Measurements from ENCODE around the gene ZSCAN9. TPM values are rescaled to one million over a fixed set of nuclear protein-coding genes. Genes with fewer than 3 reads are reported as not detected.
A peak's percentile ranks its signal among the peaks of the same experiment; 100 is the strongest.

Gene ZSCAN9
- total and polyA plus RNA-seq, 9 of the 15 experiments (the other 6 are each of a cell fraction or from before 2014, with no cell fraction given), result 18.8 to 48.9 (median 28.7) TPM

DNA sequence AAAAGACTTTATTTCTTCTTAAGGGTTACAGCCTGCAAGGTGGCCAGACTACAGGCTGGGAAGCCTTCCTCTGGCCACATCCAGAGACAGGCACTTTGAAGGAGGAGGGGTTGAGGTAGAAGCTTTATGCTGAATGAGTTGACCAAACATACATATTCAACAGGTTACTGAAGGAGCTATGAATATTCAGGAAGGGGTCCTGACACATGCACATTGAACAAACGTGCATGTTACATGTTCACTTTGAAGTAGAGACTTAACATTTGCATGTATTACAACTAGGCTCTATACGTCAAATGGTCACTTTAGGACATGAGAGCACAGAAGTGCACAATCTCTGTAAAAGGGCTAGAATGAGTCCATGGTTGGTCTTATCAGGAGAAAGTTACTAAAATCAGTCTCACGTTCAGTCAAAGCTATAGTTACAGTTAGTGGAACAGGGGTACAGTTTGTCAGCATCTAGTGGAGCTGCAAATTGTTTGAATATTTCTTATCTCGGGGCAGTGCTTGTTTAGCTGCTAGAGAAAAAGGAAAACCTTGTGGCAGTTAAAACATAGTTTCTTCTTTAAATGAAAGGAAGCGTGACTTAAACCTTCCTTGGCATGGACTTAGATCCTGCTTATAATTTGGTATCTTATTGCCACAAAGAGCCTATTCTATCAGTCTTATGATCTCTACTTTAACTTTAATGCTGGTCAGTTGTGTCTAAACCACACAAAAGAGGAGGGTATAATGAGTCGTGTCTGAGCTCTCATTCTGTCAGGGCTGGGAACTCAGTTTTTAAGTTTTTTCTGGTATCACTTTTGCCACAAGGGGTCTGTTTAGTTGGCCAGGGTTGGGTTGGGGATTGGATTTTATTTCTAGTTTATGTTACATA, 4.6 kb upstream of the ZSCAN9 start (continued):
- TF ChIP-seq, protein P1, sequence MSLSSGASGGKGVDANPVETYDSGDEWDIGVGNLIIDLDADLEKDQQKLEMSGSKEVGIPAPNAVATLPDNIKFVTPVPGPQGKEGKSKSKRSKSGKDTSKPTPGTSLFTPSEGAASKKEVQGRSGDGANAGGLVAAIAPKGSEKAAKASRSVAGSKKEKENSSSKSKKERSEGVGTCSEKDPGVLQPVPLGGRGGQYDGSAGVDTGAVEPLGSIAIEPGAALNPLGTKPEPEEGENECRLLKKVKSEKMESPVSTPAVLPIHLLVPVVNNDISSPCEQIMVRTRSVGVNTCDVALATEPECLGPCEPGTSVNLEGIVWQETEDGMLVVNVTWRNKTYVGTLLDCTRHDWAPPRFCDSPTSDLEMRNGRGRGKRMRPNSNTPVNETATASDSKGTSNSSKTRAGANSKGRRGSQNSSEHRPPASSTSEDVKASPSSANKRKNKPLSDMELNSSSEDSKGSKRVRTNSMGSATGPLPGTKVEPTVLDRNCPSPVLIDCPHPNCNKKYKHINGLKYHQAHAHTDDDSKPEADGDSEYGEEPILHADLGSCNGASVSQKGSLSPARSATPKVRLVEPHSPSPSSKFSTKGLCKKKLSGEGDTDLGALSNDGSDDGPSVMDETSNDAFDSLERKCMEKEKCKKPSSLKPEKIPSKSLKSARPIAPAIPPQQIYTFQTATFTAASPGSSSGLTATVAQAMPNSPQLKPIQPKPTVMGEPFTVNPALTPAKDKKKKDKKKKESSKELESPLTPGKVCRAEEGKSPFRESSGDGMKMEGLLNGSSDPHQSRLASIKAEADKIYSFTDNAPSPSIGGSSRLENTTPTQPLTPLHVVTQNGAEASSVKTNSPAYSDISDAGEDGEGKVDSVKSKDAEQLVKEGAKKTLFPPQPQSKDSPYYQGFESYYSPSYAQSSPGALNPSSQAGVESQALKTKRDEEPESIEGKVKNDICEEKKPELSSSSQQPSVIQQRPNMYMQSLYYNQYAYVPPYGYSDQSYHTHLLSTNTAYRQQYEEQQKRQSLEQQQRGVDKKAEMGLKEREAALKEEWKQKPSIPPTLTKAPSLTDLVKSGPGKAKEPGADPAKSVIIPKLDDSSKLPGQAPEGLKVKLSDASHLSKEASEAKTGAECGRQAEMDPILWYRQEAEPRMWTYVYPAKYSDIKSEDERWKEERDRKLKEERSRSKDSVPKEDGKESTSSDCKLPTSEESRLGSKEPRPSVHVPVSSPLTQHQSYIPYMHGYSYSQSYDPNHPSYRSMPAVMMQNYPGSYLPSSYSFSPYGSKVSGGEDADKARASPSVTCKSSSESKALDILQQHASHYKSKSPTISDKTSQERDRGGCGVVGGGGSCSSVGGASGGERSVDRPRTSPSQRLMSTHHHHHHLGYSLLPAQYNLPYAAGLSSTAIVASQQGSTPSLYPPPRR (CRISPR knock-in tag; IDR thresholded peaks at IDR 0.05; ENCODE audit: borderline replicate concordance), result no peak
- TF ChIP-seq RBM25 (IDR thresholded peaks at IDR 0.05; ENCODE audit: low read depth, low read length, severe bottlenecking) (no peak), GATAD2B (IDR thresholded peaks at IDR 0.05; ENCODE audit: borderline replicate concordance) (no peak; the same call in 1 of the 2 replicates), CSDE1 (IDR thresholded peaks at IDR 0.05) (peak in 1 of 2 experiments; percentile 72; a peak in 2 of 4 replicates)
- TF ChIP-seq, protein P2, sequence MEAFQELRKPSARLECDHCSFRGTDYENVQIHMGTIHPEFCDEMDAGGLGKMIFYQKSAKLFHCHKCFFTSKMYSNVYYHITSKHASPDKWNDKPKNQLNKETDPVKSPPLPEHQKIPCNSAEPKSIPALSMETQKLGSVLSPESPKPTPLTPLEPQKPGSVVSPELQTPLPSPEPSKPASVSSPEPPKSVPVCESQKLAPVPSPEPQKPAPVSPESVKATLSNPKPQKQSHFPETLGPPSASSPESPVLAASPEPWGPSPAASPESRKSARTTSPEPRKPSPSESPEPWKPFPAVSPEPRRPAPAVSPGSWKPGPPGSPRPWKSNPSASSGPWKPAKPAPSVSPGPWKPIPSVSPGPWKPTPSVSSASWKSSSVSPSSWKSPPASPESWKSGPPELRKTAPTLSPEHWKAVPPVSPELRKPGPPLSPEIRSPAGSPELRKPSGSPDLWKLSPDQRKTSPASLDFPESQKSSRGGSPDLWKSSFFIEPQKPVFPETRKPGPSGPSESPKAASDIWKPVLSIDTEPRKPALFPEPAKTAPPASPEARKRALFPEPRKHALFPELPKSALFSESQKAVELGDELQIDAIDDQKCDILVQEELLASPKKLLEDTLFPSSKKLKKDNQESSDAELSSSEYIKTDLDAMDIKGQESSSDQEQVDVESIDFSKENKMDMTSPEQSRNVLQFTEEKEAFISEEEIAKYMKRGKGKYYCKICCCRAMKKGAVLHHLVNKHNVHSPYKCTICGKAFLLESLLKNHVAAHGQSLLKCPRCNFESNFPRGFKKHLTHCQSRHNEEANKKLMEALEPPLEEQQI (IDR thresholded peaks at IDR 0.05), result no peak
- TF ChIP-seq, protein P3, sequence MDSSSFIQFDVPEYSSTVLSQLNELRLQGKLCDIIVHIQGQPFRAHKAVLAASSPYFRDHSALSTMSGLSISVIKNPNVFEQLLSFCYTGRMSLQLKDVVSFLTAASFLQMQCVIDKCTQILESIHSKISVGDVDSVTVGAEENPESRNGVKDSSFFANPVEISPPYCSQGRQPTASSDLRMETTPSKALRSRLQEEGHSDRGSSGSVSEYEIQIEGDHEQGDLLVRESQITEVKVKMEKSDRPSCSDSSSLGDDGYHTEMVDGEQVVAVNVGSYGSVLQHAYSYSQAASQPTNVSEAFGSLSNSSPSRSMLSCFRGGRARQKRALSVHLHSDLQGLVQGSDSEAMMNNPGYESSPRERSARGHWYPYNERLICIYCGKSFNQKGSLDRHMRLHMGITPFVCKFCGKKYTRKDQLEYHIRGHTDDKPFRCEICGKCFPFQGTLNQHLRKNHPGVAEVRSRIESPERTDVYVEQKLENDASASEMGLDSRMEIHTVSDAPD (CRISPR knock-in tag; IDR thresholded peaks at IDR 0.05), result no peak
- TF ChIP-seq, protein P4, sequence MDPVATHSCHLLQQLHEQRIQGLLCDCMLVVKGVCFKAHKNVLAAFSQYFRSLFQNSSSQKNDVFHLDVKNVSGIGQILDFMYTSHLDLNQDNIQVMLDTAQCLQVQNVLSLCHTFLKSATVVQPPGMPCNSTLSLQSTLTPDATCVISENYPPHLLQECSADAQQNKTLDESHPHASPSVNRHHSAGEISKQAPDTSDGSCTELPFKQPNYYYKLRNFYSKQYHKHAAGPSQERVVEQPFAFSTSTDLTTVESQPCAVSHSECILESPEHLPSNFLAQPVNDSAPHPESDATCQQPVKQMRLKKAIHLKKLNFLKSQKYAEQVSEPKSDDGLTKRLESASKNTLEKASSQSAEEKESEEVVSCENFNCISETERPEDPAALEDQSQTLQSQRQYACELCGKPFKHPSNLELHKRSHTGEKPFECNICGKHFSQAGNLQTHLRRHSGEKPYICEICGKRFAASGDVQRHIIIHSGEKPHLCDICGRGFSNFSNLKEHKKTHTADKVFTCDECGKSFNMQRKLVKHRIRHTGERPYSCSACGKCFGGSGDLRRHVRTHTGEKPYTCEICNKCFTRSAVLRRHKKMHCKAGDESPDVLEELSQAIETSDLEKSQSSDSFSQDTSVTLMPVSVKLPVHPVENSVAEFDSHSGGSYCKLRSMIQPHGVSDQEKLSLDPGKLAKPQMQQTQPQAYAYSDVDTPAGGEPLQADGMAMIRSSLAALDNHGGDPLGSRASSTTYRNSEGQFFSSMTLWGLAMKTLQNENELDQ (CRISPR knock-in tag; IDR thresholded peaks at IDR 0.05; ENCODE audit: borderline replicate concordance), result no peak
- TF ChIP-seq, protein P5, sequence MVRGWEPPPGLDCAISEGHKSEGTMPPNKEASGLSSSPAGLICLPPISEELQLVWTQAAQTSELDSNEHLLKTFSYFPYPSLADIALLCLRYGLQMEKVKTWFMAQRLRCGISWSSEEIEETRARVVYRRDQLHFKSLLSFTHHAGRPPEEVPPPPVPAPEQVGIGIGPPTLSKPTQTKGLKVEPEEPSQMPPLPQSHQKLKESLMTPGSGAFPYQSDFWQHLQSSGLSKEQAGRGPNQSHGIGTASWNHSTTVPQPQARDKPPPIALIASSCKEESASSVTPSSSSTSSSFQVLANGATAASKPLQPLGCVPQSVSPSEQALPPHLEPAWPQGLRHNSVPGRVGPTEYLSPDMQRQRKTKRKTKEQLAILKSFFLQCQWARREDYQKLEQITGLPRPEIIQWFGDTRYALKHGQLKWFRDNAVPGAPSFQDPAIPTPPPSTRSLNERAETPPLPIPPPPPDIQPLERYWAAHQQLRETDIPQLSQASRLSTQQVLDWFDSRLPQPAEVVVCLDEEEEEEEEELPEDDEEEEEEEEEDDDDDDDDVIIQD (CRISPR knock-in tag; IDR thresholded peaks at IDR 0.05), result no peak

Data from K562 (cell line).